GDM1 (cell line): ENCODE measurements around the gene CTDSPL.
"Not testable (repeated sequence)": the region's sequence is repeated elsewhere in the genome, so short reads cannot be mapped to it uniquely, and the experiment has no call there.

Experiments
- DNase-seq: peaks from one replicate; lab custom pipeline; 2025; lab: John Stamatoyannopoulos, UW

Gene CTDSPL

DNA sequence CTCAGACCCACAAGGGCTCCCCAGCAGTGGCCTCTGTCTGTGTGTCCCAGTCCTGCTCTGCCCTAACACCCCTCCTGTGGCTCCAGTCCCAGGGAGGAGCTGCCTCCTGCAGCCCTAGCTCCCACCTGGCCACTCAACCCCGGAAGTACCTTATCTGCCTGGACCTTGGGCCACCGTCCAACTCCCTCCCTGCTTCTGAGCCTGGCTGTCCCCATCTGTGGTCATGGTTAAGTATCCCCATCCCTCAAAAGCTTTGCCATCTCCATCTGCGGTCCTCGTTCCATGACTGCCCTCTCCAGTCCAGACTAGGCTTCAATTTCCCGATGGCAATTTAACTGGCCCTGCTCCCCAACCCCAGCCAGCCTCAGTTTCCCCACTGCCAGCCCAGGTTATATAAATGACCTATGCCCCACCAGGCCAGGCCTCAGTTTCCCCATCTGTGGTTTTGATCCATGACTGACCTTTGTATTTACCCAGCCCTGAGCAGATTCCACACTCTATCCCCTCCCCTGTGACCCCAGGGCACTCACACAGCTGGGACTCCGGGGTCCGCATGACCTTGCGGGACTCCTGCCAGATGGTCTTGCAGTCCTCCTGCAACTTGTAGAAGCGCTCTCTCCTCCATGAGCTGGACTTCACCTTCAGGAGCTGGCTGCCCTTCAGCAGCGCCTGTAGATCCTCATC lies 158.1 kb downstream of the CTDSPL start:
- no peak for DNase-seq

DNA sequence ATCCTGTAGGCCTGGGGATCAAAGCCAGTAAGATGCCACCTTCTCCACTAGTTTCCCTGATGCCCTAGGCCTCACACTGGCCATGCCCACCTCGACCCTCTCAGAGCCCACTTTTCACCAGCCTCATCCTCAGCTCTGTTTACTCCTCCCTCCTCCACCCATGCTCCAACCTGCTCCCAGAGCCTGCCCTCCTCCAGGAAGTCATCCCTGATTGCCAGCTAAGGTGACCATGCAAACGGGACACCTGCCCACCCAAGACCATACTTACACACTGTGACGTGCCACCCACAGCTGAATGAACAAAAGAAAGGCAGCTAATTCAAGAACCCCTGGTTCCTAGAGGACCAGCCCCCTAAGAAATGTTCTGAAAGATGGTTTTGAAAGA lies 158.7 kb downstream of the CTDSPL start:
- DNase-seq, result no peak

DNA sequence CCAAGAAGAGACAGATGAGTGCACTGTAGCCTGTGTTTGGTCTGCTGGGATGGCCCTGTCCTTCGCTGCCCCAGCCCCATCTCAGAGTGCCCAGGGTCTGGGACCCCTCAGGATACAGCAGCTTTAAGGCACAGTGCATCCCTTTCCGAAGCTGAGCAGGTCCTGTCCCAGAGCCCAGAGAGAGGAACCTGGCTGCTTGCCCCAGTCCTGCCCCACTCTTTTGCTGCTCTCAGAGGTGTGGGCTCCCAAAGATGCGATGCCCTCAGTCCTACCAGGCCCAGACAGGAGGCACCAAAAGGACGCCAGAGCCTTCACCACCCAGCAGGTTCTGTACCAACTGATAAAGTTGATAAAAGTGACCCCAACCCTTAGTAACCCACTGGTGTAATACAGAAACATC lies 159.5 kb downstream of the CTDSPL start:
- DNase-seq, result no peak

DNA sequence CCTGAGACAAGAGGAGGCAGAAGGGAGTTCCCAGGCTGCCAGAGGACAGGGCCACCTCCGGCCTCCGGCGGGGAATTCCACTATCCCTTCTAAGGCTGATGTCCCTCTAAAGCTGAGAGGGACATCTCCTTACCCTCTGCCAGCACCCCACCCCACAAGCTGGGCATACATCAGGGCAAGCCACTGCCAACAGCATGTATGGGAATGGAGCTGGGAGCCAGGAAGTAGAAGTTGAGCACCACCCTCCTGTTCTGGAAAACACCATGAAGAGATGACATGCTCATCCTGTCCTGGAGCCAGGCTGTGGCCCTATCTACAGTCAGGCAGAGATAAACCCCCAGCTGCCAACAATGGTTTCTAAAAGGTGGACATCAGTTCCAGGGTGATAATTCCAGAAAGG lies 160.6 kb downstream of the CTDSPL start:
- no peak for DNase-seq

- no peak for DNase-seq
These were observed 161.4 kb downstream of the CTDSPL start for GRCh38 chr3:38022896-38023709.

DNA sequence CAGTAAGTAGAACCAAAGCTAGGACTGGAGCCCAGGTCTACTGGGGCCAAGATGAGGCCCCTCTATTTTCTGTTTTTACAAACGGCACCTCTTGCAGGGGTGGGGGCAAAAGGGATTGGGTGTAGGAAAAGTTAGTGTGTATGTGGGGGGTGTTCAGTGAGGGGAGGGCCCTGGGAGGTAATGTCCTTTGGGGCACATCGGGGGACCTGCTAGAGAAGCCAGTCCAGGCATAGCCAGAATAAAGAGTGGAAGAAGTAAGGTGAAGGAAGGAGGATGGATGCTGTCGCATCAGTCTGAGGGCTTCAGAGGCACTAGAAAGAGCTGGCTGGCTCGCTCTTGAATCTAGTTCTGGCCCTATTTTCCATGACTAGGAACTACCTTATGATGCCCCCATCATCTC lies 165.2 kb downstream of the CTDSPL start:
- no peak for DNase-seq

DNA sequence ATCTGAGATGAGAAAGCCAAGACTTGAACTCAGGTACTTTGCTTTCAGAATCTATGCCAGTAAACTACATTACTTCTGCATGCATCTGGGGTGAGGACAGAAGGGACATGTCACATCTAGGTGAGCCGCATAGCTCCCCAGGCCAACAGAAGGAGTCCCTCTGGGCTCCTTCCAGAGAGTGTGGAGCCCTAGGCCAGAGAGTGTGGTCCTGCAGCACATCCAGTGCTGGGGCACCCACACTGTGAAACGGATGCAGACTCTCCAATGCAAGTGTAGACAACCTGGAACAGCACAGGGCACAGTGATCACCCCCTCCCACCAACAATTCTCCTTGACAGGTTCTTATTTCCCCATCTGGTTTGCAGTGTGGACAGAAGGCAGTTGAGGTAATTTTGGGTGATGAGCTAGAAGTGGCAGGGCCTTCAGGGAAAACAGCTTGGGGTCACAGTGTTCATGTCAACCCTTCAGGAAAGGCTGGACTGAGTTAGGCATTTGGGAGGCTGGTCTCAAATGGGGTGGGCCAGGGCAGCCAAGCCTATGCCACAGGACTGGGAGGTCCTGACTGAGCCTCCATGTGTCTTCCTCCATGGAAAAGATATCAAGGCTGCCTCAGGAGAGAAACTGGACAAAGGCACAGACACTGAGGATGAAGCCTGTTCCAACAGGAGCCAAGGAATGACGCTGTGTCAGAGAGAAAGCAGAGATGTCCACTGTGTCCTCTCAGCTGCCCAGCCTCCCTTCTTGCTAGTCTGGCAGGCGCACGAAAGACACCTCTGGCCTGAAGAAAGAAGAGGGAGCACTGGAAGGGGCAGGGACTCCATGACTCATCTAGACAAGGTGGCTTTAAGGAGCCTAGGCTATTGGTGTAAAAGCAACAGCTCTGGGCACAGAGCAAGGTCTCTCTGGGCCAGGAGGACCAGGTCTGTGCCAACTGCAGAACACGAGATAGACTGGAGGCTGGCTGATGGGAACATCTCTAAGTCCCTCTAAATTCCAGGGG lies 166.1 kb downstream of the CTDSPL start:
- no peak for DNase-seq

GRCh38 chr3:38028621-38029361 lies 167.1 kb downstream of the CTDSPL start:
- DNase-seq, result no peak

GRCh38 chr3:38029400-38030125 lies 167.9 kb downstream of the CTDSPL start, which contains the start of gene PLCD1:
Gene PLCD1 (minus strand): TSS chr3:38029642. CDS start chr3:38029539, 103 bp downstream.
- no peak for DNase-seq

DNA sequence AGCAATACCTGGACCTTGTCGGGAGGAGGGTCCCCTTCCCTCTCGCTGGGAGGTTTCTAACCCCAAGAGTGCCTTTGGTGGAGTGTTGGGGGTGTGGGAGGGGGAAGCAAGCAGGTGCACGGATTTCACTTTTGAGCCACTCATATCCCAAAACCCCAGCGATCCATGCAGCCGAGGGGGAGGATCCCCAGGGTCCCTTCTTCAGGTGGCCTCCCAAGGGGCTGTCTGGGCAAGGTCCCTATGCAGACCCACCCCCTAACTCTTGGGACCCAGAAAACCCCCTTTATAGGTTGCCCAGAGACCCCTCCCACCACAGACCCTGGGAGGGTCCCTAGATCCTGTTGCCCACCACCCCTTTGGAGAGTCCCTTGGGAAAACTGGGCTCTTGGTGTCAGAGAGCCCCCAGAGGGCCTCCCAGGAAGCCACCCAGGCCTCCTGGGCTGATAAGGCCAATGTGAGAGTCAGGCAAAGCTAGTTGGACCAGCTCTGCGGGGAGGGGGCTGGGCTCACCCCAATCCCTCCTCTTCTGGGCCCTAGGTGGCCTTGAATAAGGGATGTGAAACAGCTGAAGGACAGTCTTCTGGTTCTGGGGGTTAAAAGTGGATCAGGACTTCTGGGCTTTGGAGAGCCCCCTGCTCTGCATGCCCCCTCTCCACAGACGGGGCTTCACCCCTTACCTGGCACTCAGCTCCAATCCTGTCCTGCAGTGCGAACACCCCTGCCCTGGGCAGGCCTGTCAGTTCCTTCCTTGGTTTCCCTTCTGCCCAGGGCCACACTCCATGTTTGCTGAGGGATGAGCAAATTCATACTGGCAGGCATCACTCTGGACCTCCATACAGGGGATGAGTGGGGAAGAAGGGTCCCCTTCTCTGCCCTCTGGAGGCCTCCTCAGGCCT lies 168.7 kb downstream of the CTDSPL start:
- DNase-seq, result no peak

- DNase-seq, result no peak
These were observed 169.6 kb downstream of the CTDSPL start for GRCh38 chr3:38031022-38031994.

DNA sequence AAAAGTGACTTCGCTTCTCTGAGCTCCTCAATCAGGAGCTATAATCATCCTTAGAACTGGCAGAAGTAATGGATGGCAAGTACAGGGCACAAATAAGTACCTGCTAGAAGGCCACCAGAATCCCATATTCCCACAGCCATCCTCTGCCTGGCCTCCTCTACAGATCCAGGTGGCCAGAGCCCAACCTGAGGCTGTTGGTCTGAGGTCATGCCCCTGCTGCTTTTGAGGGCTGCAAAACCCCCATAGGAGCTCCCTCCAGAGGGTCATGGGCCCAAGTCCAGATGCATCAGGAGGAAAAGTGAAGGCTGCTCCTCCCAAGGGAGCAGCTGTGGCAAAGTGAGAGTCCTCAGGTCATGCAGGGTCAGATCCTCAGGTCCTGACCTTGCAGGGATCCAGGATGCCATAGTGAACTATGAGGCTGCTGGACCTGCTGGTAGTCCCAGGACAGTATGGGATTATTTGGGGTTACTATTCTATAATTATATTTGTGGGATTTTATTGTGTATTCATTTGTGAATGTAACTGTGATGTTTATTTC lies 170.7 kb downstream of the CTDSPL start:
- no peak for DNase-seq

DNA sequence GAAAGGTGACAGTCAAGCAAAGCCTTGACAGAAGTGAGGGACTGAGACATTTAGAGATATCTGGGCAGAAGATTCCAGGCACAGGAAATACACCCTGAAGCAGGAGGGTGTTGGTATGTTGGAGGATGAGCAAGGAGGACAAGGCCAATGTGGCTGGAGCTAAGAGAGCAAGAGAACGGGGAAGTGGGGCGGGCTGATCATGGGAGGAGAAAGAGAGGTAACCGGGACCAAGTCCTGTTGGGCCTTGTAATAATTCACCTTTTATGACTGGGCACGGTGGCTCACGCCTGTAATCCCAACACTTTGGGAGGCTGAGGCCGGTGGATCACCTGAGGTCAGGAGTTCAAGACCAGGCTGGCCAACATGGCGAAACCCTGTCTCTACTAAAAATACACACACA lies 171.9 kb downstream of the CTDSPL start:
- DNase-seq, result not testable (repeated sequence)
